Measurements from ENCODE around the gene IFTAP. TPM values are rescaled to one million over a fixed set of nuclear protein-coding genes. Genes with fewer than 3 reads are reported as not detected.

The IFTAP gene
- total RNA-seq, 1 donor from 2014 or later = 50.1 TPM

- peaks cover 40% of the 10 kb centered on the region for H3K27me3 ChIP-seq (ENCODE audit: low read depth)
- H3K36me3 ChIP-seq = no peaks in the 10 kb centered on the region
- H3K27ac ChIP-seq (replicated peaks) = no peak overlapping the region
- intact Hi-C loops (cut with micrococcal nuclease) = no loop called here
- TF ChIP-seq CTCF (IDR thresholded peaks at IDR 0.05; ENCODE audit: borderline replicate concordance) = no peak
- H3K9me3 ChIP-seq (replicated peaks) = no peaks in the 10 kb centered on the region
- DNase-seq = no peak
- H3K4me3 ChIP-seq = no peak overlapping the region
- H3K4me1 ChIP-seq = no peaks in the 10 kb centered on the region
Observed at GRCh38 chr11:36586543-36586942, 7.8 kb upstream of the IFTAP start.

DNA sequence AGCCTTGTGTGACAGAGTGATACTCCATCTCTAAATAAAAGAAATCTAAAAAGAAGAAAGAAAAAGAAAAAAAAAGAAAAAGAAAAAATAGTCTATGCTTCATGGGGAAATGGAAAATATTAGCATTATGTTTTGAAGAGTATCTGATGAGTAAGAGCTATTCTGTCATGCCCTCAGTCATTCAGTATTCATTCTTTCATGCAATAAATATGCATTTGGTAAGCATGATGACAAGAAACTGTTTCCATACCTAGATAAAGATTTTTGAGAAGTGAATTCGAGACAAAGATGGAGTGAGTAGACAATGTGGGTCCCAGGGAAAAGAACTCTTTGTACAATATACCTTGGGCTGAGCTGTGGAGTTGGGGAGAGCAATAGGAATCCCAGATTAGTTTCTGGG lies 6.2 kb upstream of the IFTAP start:
- Histone ChIP-seq H3K36me3 (no peaks in the 10 kb centered on the region), H3K27me3 (ENCODE audit: low read depth) (peaks cover 52% of the 10 kb centered on the region), H3K9me3 (replicated peaks) (no peaks in the 10 kb centered on the region), H3K27ac (replicated peaks) (no peak overlapping the region), H3K4me3 (no peak overlapping the region), H3K4me1 (no peaks in the 10 kb centered on the region)
- no peak for TF ChIP-seq CTCF (IDR thresholded peaks at IDR 0.05; ENCODE audit: borderline replicate concordance)
- intact Hi-C loops (cut with micrococcal nuclease) = no loop called here
- no peak for DNase-seq

DNA sequence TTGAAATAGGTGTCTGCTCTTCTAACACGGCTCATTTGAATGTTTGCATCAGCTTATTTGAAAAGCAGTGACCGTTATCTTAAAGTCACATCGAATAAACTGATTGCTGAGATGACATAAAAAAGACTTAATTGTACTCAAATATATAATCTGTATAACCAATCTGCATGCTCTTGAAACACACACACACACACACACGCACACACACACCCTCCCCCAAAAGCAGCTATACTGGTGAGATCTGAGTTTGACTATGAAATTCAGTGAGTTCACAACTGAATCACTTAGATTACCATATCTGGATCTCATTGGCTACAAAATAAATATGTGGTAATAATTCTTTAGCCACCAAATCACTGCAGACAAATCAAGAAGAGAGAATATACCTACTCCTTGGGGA lies 3.8 kb upstream of the IFTAP start:
- TF ChIP-seq CTCF (IDR thresholded peaks at IDR 0.05; ENCODE audit: borderline replicate concordance) = no peak
- Histone ChIP-seq H3K36me3 (no peaks in the 10 kb centered on the region), H3K4me3 (no peak overlapping the region), H3K27ac (replicated peaks) (no peak overlapping the region), H3K9me3 (replicated peaks) (no peaks in the 10 kb centered on the region), H3K27me3 (ENCODE audit: low read depth) (peaks cover 52% of the 10 kb centered on the region), H3K4me1 (peaks cover 11% of the 10 kb centered on the region)
- intact Hi-C loops (cut with micrococcal nuclease) = no loop called here
- no peak for DNase-seq

DNA sequence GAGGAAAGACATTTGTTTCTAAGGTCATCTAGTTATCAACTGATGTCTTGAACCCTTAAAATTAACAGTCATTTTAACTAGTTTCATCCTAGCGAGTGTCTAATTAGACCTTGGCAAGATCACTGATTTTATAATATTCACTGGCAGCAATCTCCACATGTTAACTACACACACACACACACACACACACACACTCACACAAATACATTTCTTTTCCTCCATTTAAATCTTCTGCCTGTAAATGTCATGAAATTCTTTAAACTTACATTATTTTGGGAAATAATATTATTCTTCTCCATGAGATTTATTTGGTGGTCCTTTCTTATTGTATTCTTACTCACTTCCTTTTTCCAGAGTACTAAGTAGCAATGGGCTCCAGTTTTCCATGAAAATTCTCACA lies 2.9 kb upstream of the IFTAP start:
- Histone ChIP-seq H3K9me3 (replicated peaks) (no peaks in the 10 kb centered on the region), H3K4me1 (peaks cover 20% of the 10 kb centered on the region), H3K27ac (replicated peaks) (no peak overlapping the region), H3K4me3 (no peak overlapping the region), H3K27me3 (ENCODE audit: low read depth) (peaks cover 52% of the 10 kb centered on the region), H3K36me3 (no peaks in the 10 kb centered on the region)
- intact Hi-C loops (cut with micrococcal nuclease) = no loop called here
- no peak for DNase-seq
- TF ChIP-seq CTCF (IDR thresholded peaks at IDR 0.05; ENCODE audit: borderline replicate concordance) = no peak

DNA sequence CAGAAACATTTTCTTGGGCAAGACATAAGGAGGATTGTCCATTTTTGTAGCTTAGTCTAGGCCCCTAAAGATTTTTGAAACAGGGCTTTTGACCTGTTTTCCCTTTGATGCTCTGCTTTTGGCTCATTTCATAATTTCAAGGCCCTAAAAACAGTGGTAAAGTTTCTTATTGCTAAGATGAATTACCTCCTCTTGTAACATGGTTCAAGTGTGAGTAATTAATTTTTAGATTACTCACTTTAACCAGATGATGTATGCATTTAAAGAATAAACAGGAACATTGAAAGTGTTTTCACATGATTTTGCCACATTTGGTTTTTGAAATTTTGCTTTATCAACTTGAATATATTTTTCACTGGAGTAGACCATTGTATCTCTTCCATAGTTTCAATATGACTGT lies 2.6 kb downstream of the IFTAP start:
- Histone ChIP-seq H3K4me3 (no peak overlapping the region), H3K36me3 (no peaks in the 10 kb centered on the region), H3K4me1 (peaks cover 20% of the 10 kb centered on the region), H3K27ac (replicated peaks) (no peak overlapping the region), H3K9me3 (replicated peaks) (no peaks in the 10 kb centered on the region), H3K27me3 (ENCODE audit: low read depth) (peaks cover 9% of the 10 kb centered on the region)
- TF ChIP-seq CTCF (IDR thresholded peaks at IDR 0.05; ENCODE audit: borderline replicate concordance) = no peak
- no peak for DNase-seq
- intact Hi-C loops (cut with micrococcal nuclease) = no loop called here

DNA sequence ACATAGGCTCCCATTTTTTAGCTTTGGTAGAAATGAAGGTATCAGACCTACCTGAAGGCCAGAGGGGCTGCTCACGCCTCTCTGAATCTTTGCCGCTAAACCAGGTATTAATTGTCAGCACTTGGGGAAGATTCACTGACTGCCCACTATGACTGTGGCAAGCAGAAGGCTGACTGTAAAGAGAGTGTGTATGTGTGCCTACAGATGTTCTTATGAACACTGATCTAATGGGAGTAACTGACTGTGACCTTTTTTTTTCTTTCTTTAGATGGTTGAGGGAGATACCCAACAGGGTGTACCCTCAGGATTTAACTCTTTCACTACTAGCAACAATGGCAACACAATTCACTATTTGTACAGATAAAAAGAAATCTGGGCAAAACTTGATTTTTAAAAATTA lies 3.7 kb downstream of the IFTAP start, which contains the start of gene RAG2:
TSS of gene RAG2 (minus strand) at position 186 of the 400 bp plus-strand sequence. CDS start 4,068 bp downstream, outside the sequence.
- no peak for DNase-seq
- intact Hi-C loops (cut with micrococcal nuclease) = no loop called here
- no peak within 1 kb of the TSS for H3K4me3 ChIP-seq
- peaks cover 20% of the 10 kb centered on the region for H3K4me1 ChIP-seq
- H3K36me3 ChIP-seq = no peaks in the 10 kb centered on the region
- no peak for TF ChIP-seq CTCF (IDR thresholded peaks at IDR 0.05; ENCODE audit: borderline replicate concordance)
- H3K27me3 ChIP-seq (ENCODE audit: low read depth) = no peaks in the 10 kb centered on the region
- no peak within 1 kb of the TSS for H3K27ac ChIP-seq (replicated peaks)
- no peaks in the 10 kb centered on the region for H3K9me3 ChIP-seq (replicated peaks)

Data from left ventricle myocardium inferior (tissue), 1 donor.